A673 (cell line): ENCODE results near the gene ANAPC5.

Experiments used
- CTCF ChIP-seq: fragments of 300-800, 200-600 bp; sonication (generic); conservative IDR thresholded peaks from 2 replicates; pipeline ENCODE4 v1.5.1; 2017; ENCODE audit warnings: low read depth, mild to moderate bottlenecking, antibody characterized with exemption, low read length, moderate library complexity, mixed read lengths
- EZH2 ChIP-seq: fragments of 200-600 bp; sonication (generic); IDR thresholded peaks from 2 replicates; pipeline ENCODE4 v1.6.1; 2017; ENCODE audit warnings: borderline replicate concordance, low read depth, mild to moderate bottlenecking, mixed read lengths, antibody characterized with exemption, low read length; ENCODE audit not compliant: poor library complexity, severe bottlenecking

- no peak for TF ChIP-seq CTCF
- TF ChIP-seq EZH2 = no peak
These were observed 5.1 kb upstream of the ANAPC5 start for GRCh38 chr12:121357331-121357730.
